Measurements from ENCODE around the gene TMEM145. TPM values are rescaled to one million over a fixed set of nuclear protein-coding genes. Genes with fewer than 3 reads are reported as not detected.

The TMEM145 gene
- total and polyA plus RNA-seq, 9 of the 15 experiments (the other 6 are each of a cell fraction or from before 2014, with no cell fraction given), result 0.80 to 5.5 (median 1.9) TPM; not detected in 3

DNA sequence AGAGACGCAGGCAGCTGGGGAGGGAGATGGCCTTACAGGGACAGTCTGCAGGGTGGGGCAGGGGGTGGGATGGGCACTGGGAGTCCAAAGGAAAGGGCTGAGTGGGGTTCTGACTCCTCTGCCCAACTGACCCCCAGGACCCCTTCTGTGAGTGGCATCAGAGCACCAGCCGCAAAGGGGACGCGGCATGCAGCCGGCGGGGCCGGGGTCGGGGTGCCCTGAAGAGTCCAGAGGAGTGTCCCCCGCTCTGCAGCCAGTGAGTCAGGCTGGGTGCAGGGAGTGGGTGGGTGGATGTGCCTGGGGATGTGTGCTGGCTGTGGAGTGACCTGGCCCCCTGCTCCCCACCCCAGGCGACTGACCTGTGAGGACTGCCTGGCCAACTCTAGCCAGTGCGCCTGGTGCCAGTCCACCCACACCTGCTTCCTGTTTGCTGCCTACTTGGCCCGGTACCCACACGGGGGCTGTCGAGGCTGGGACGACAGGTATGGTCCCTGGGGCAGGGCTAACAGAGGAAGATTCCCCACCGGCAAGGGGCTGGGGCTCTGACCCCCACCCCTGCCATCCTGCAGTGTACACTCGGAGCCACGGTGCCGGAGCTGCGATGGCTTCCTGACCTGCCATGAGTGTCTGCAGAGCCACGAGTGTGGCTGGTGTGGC, 38.1 kb downstream of the TMEM145 start:
- no peak overlapping the region for H3K27ac ChIP-seq (ENCODE audit: extremely low read depth, low read depth, low read length)
- H3K27me3 ChIP-seq (ENCODE audit: control insufficient read depth in 2 of 2, insufficient read depth in 2 of 2, low read length in 2 of 2), result no peaks in the 10 kb centered on the region
- DNase-seq (ENCODE audit: extremely low read depth in 1 of 4, low spot score in 3 of 4) (no peak), FAIRE-seq (no peak), ATAC-seq (no peak)
- no peak overlapping the region for H2AFZ ChIP-seq (ENCODE audit: low read depth, low read length)
- H3K36me3 ChIP-seq (ENCODE audit: control insufficient read depth, insufficient read depth, low read length), result no peaks in the 10 kb centered on the region; the same call in 2 of the 3 replicates
- 62% methylated on average over 13 of the region's 21 CpGs for WGBS (ENCODE audit: insufficient coverage, low coverage, missing lambda C conversion rate)
- no peak overlapping the region for H3K4me3 ChIP-seq
- H3K9me3 ChIP-seq (replicated peaks; ENCODE audit: control insufficient read depth, insufficient read depth, low read depth, low read length), result no peaks in the 10 kb centered on the region
- no peaks in the 10 kb centered on the region for H3K79me2 ChIP-seq (ENCODE audit: control insufficient read depth, insufficient read depth, low read length)
- intact Hi-C loops (cut with micrococcal nuclease), result no loop called here
- peaks cover 0 to 24% of the 10 kb centered on the region in 2 experiments; a peak in 2 of 5 replicates for H3K4me1 ChIP-seq (replicated peaks in 1 of 2; ENCODE audit: control insufficient read depth in 2 of 2, insufficient read depth in 2 of 2, low read length in 2 of 2)
- H3K9ac ChIP-seq (ENCODE audit: insufficient read depth in 1 of 2, low read depth in 2 of 2, low read length in 2 of 2), result no peak overlapping the region; a peak in 1 of 4 replicates
- in situ Hi-C loops (cut with MboI), result no loop called here
- no peaks in the 10 kb centered on the region for H3K9me1 ChIP-seq (ENCODE audit: control insufficient read depth, insufficient read depth, low read length)
- ChIA-PET CTCF (ENCODE audit: low intra/inter-chr PET ratio) (no interaction called here), POLR2A (no interaction called here)
- no TSS peak for BruUV-seq (replicated peaks)
- TF ChIP-seq POLR2G (IDR thresholded peaks at IDR 0.05; ENCODE audit: low read depth, low read length), result 0 out of 2 replicates have a peak, but pooled peaks have one; percentile 34
- TF ChIP-seq, protein P1, sequence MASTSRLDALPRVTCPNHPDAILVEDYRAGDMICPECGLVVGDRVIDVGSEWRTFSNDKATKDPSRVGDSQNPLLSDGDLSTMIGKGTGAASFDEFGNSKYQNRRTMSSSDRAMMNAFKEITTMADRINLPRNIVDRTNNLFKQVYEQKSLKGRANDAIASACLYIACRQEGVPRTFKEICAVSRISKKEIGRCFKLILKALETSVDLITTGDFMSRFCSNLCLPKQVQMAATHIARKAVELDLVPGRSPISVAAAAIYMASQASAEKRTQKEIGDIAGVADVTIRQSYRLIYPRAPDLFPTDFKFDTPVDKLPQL (IDR thresholded peaks at IDR 0.05; ENCODE audit: extremely low read depth, insufficient read length), result no peak
- H3K4me2 ChIP-seq (ENCODE audit: insufficient read depth, low read length), result no peak overlapping the region
- no peaks in the 10 kb centered on the region for H4K20me1 ChIP-seq (replicated peaks; ENCODE audit: control insufficient read depth, insufficient read depth, low read length)

Data from K562 (cell line).